HepG2 (cell line): ENCODE measurements around the gene SUCLA2.

Experiments
- E2F1 ChIP-seq: sonication (generic); formaldehyde crosslinking; IDR thresholded peaks from 2 replicates; pipeline ENCODE4 v1.5.0; 2020; ENCODE audit warnings: missing genetic modification reagents
- ELF1 ChIP-seq: sonication (generic); formaldehyde crosslinking; IDR thresholded peaks from 2 replicates; pipeline ENCODE4 v1.4.0; 2020; ENCODE audit warnings: missing genetic modification reagents
- EP300 ChIP-seq, 3 experiments: sonication (generic) in 1 of 3; formaldehyde crosslinking in 1 of 3; IDR thresholded peaks; 2 replicates each; pipeline versions ENCODE4 v1.5.1 to v1.6.1; 2011 to 2020; ENCODE audit warnings: low read depth in 2 of 3, low read length in 2 of 3, borderline replicate concordance in 1 of 3, improper control_type of control experiment in 1 of 3, mild to moderate bottlenecking in 1 of 3, missing genetic modification reagents in 1 of 3, moderate library complexity in 1 of 3
- JUND ChIP-seq: sonication (generic); formaldehyde crosslinking; IDR thresholded peaks from 2 replicates; pipeline ENCODE4 v1.8.0; 2022; ENCODE audit warnings: mild to moderate bottlenecking, missing genetic modification reagents
- SP5 ChIP-seq: IDR thresholded peaks from 2 replicates; pipeline ENCODE4 v1.6.1; 2016; ENCODE audit warnings: low read depth, borderline replicate concordance
- ZBTB1 ChIP-seq: sonication (generic); formaldehyde crosslinking; IDR thresholded peaks from 2 replicates; pipeline ENCODE4 v1.4.0; 2020; ENCODE audit warnings: missing genetic modification reagents, borderline replicate concordance
- ZFP1 ChIP-seq: IDR thresholded peaks from 2 replicates; pipeline ENCODE4 v1.6.1; 2016
- ZNF674 ChIP-seq: sonication (generic); formaldehyde crosslinking; IDR thresholded peaks from 2 replicates; pipeline ENCODE4 v1.5.0; 2020; ENCODE audit warnings: low read depth, mild to moderate bottlenecking, missing genetic modification reagents
- ZSCAN22 ChIP-seq: sonication (generic); formaldehyde crosslinking; IDR thresholded peaks from 2 replicates; pipeline ENCODE4 v1.4.0; 2020; ENCODE audit warnings: mild to moderate bottlenecking, missing genetic modification reagents

- no peak for TF ChIP-seq ZFP1 (CRISPR knock-in tag)
- no peak for TF ChIP-seq E2F1 (CRISPR knock-in tag)
- no peak for TF ChIP-seq JUND (CRISPR knock-in tag)
- no peak for TF ChIP-seq EP300 (IDR thresholded peaks at IDR 0.05; ENCODE audit: low read depth in 2 of 2, low read length in 2 of 2)
- TF ChIP-seq EP300 (CRISPR knock-in tag; IDR thresholded peaks at IDR 0.05; ENCODE audit: borderline replicate concordance), result no peak
- no peak for TF ChIP-seq SP5 (CRISPR knock-in tag)
- no peak for TF ChIP-seq ZSCAN22 (CRISPR knock-in tag)
- no peak for TF ChIP-seq ZNF674
- no peak for TF ChIP-seq ELF1 (CRISPR knock-in tag)
- TF ChIP-seq ZBTB1, result no peak
Measured at GRCh38 chr13:48004201-48004600, 3.1 kb upstream of the SUCLA2 start.
